Mesothelial cell of epicardium (in vitro differentiated cells): Measurements from ENCODE around the gene HMG20A. TPM values are rescaled to one million over a fixed set of nuclear protein-coding genes. Genes with fewer than 3 reads are reported as not detected.

Experiments
- DNase-seq, 2 experiments: peaks; one replicate each; pipeline ENCODE4 v3.0.0; 2021; ENCODE audit warnings: low spot score in 2 of 2; ENCODE audit not compliant: unreplicated experiment in 2 of 2
- H3K27ac Mint-ChIP-seq: 2 replicates; pipeline ENCODE4 v1.8.0; 2021; ENCODE audit warnings: mixed read lengths
- H3K27me3 Mint-ChIP-seq: 2 replicates; pipeline ENCODE4 v1.8.0; 2021; ENCODE audit warnings: low read depth, mixed read lengths
- H3K36me3 Mint-ChIP-seq: 2 replicates; pipeline ENCODE4 v1.8.0; 2021; ENCODE audit warnings: mixed read lengths
- H3K4me1 Mint-ChIP-seq: 2 replicates; pipeline ENCODE4 v1.8.0; 2021; ENCODE audit warnings: mixed read lengths
- H3K4me3 Mint-ChIP-seq: 2 replicates; pipeline ENCODE4 v1.8.0; 2021; ENCODE audit warnings: mild to moderate bottlenecking, moderate library complexity, mixed read lengths
- H3K9me3 Mint-ChIP-seq: 2 replicates; pipeline ENCODE4 v1.8.0; 2021; ENCODE audit warnings: mixed read lengths
- CTCF ChIP-seq: fragments of 200-600 bp; sonication (generic); IDR thresholded peaks from one replicate; pipeline ENCODE4 v1.5.0; 2021; ENCODE audit warnings: antibody characterized with exemption; ENCODE audit not compliant: unreplicated experiment
- total RNA-seq: library from RNA; stranded (reverse); gene quantifications from 3 replicates; pipeline ENCODE4 v1.2.1, GENCODE V29; 2021

The HMG20A gene
- total RNA-seq, 1 donor from 2014 or later, result 70.5 TPM

- H3K27me3 Mint-ChIP-seq, result no peaks in the 10 kb centered on the region
- no peak for TF ChIP-seq CTCF
- no peaks in the 10 kb centered on the region for H3K9me3 Mint-ChIP-seq
- no peaks in the 10 kb centered on the region for H3K36me3 Mint-ChIP-seq
- no peak overlapping the region for H3K4me3 Mint-ChIP-seq
- no peak for DNase-seq
- peaks cover 51% of the 10 kb centered on the region for H3K4me1 Mint-ChIP-seq
- H3K27ac Mint-ChIP-seq, result peak overlapping the region; percentile 96
Observed at GRCh38 chr15:77525400-77525811, 104.7 kb downstream of the HMG20A start.

- no peak for DNase-seq
- Mint-ChIP-seq H3K36me3 (no peaks in the 10 kb centered on the region), H3K4me1 (peaks cover 56% of the 10 kb centered on the region), H3K4me3 (no peak overlapping the region), H3K27me3 (no peaks in the 10 kb centered on the region), H3K27ac (peak overlapping the region; percentile 96), H3K9me3 (peaks cover 3% of the 10 kb centered on the region)
- TF ChIP-seq CTCF, result no peak
Observed at GRCh38 chr15:77525907-77526594, 105.4 kb downstream of the HMG20A start.

GRCh38 chr15:77526595-77527163, 106.0 kb downstream of the HMG20A start:
- peaks cover 58% of the 10 kb centered on the region for H3K4me1 Mint-ChIP-seq
- TF ChIP-seq CTCF, result no peak
- H3K4me3 Mint-ChIP-seq, result no peak overlapping the region
- H3K9me3 Mint-ChIP-seq, result peaks cover 3% of the 10 kb centered on the region
- H3K27ac Mint-ChIP-seq, result peak overlapping the region; percentile 96
- H3K27me3 Mint-ChIP-seq, result no peaks in the 10 kb centered on the region
- no peak for DNase-seq
- no peaks in the 10 kb centered on the region for H3K36me3 Mint-ChIP-seq

DNA sequence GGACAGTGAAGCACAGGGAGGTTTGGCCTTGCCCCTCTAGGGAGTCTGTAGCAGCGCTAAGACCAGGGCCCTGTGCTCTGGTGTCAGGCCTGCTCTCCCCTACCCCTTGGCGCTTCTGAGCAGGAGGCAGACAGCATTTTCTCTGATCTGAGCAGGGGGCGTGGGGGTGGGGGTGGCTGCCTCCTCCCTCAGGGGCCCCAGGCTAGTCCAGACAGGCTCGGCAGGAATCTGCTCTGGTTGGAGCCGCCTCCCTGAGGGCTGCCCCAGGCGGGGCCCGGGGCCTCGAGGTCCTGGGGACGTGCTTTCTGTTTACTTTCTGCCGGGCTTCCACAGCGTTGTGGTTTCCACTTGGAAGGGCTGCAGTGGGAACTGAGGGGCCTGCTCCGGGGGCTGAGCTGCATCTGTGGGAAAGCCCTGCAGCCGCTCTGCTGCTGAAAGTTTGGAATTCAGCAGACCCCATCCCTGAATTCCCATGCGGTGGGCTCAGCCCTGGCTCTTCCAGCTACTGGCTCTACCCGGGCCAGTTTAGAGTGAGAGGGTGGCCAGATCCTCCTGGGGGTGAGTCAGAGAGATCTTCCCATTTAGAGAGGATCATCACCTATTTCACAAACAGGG, 106.6 kb downstream of the HMG20A start:
- H3K27ac Mint-ChIP-seq, result peak overlapping the region; percentile 96
- peak; percentile 65 to 81 for DNase-seq

DNA sequence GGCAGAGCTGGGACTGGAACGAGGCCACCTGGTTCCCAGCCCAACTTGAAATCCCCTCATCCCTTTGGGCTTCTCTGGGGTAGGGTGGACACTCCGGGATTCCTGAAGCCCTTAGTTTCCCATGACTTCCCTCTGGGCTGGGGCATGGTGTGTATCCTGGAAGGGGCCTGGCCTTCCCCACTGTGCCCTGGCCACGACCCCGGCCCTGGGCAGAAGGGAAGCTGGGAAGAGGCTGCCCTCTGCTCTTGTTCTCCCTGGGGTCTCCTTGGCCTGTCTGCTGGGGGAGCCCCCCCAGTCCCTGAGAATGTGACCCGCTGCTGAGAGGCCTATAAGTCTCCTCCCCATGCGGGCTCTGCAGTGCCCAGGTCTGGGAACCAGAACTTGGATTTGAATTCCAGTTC, 107.1 kb downstream of the HMG20A start:
- Mint-ChIP-seq H3K4me3 (no peak overlapping the region), H3K27me3 (no peaks in the 10 kb centered on the region), H3K27ac (peak overlapping the region; percentile 96), H3K4me1 (peaks cover 59% of the 10 kb centered on the region), H3K36me3 (no peaks in the 10 kb centered on the region), H3K9me3 (peaks cover 3% of the 10 kb centered on the region)
- TF ChIP-seq CTCF, result no peak
- DNase-seq, result no peak

More for the DNA sequence above, 106.6 kb downstream of the HMG20A start:
- no peak overlapping the region for H3K4me3 Mint-ChIP-seq
- no peaks in the 10 kb centered on the region for H3K36me3 Mint-ChIP-seq
- H3K9me3 Mint-ChIP-seq, result peaks cover 3% of the 10 kb centered on the region
- no peaks in the 10 kb centered on the region for H3K27me3 Mint-ChIP-seq
- peaks cover 58% of the 10 kb centered on the region for H3K4me1 Mint-ChIP-seq
- no peak for TF ChIP-seq CTCF
